Lower leg skin (tissue), 4 donors: ENCODE results near the gene GLP1R. TPM values are rescaled to one million over a fixed set of nuclear protein-coding genes. Genes with fewer than 3 reads are reported as not detected.

Experiments
- DNase-seq, 2 donors: peaks; one replicate each; pipeline ENCODE4 v3.0.0-alpha.2; 2019; ENCODE audit warnings: low spot score in 2 of 2
- H3K4me3 ChIP-seq: fragments of 200-600 bp; sonication (generic); 2 replicates; pipeline ENCODE4 v1.5.1; 2017; ENCODE audit warnings: mild to moderate bottlenecking, low read depth; ENCODE audit not compliant: poor library complexity, severe bottlenecking
- CTCF ChIP-seq, 3 donors: fragments of 450-650 bp; IDR thresholded peaks; one replicate each; pipeline ENCODE4 v1.5.1; 2016; ENCODE audit warnings: antibody characterized with exemption in 3 of 3, mild to moderate bottlenecking in 3 of 3, moderate library complexity in 2 of 3
- POLR2A ChIP-seq, 2 donors: fragments of 450-650 bp; IDR thresholded peaks; one replicate each; pipeline ENCODE4 v1.6.1; 2016 to 2017; ENCODE audit warnings: antibody characterized with exemption in 2 of 2, mild to moderate bottlenecking in 1 of 2, moderate library complexity in 1 of 2
- WGBS, 2 donors: methylation state at CpG; one replicate each; pipeline ENCODE4 v1.1.5; 2018; 5-methylcytosine and 5-hydroxymethylcytosine counted together
- intact Hi-C: fragments of 100-400 bp; cut with DNase I; formaldehyde crosslinking; loops from one replicate; pipeline ENCODE4 v1.15.0; 2023; ENCODE audit warnings: low total_unique reads
- total RNA-seq, 4 donors: library from RNA; depleted of rRNA; stranded (reverse); fragments of >200 nt; gene quantifications; one replicate each; pipeline ENCODE4 v1.1.0, GENCODE V29; 2016

The GLP1R gene
- total RNA-seq, 4 donors from 2014 or later = 0.10 to 1.3 TPM; not detected in 2

GRCh38 chr6:39061182-39061581 is 12.6 kb downstream of the GLP1R start:
- no peak for TF ChIP-seq POLR2A (IDR thresholded peaks at IDR 0.05)
- TF ChIP-seq CTCF (IDR thresholded peaks at IDR 0.05) = no peak
- WGBS, 2 donors = 28 to 29% methylated on average over 6 of the region's 6 CpGs

DNA sequence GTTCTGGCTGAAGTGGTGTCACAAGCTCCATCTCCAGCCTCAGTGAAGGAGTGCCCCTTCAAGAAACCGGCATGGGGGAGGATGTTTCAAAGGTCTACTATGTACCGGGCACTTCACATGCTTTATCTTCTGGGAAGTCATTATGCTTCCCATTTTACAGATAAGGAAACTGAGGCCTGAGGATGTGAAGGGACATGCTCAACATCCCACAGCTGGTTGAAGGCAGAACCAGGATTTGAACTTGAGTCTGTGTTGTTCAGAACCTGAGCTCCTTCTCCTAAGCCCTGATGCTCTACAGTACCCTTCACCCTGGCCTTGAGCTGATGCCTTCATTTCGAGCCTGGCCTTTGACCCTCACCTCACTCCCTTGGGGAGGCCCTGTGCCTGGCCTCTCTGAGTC is 13.0 kb downstream of the GLP1R start:
- no peak overlapping the region for H3K4me3 ChIP-seq
- TF ChIP-seq POLR2A (IDR thresholded peaks at IDR 0.05) = no peak
- no peak for TF ChIP-seq CTCF (IDR thresholded peaks at IDR 0.05)
- 77 to 83% methylated on average over 3 of the region's 3 CpGs for WGBS, 2 donors
- intact Hi-C loops = no loop called here
- DNase-seq = no peak

More at GRCh38 chr6:39061182-39061581, 12.6 kb downstream of the GLP1R start:
- H3K4me3 ChIP-seq = no peak overlapping the region
- intact Hi-C loops = no loop called here
- DNase-seq = no peak

DNA sequence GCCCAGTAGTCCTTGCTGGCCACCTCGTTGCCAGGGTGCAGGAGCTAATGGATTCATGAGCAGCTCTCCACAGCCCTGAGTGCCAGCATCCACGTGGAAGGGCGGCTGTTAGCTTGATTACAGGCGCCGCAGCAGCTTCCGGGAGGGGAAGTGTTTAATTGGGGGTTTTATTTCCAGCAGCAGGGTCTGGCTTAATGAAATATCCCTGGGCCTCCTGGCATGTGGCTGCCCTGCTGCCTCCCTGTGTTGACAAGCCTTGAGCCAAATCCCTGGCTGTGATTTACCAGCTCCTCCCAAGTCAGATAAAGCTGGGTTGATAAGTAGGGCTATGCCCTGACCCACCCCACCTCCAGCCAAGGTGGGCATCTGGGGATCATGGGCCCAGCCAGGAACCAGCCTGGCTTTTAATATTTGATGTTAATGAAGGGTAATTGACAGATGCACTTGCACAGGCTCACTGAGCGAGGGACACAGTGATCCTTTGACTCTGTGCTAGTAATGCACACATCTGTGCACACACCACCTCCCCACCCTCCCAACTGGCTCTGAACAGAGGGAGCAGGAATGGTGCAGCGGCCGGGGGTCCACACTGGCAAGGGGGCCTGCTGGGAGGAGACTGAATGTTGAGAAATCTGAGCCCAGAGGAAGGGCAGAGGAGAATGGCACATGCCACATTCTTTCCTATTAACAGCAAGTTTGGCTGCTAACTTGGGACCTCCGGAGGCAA is 13.6 kb downstream of the GLP1R start:
- WGBS, 2 donors = 24 to 26% methylated on average over 10 of the region's 10 CpGs
- no peak overlapping the region for H3K4me3 ChIP-seq
- TF ChIP-seq CTCF (IDR thresholded peaks at IDR 0.05) (no peak), POLR2A (IDR thresholded peaks at IDR 0.05) (no peak)
- intact Hi-C loops = no loop called here
- no peak for DNase-seq

GRCh38 chr6:39063526-39063925 is 14.9 kb downstream of the GLP1R start:
- intact Hi-C loops = no loop called here
- no peak for TF ChIP-seq CTCF (IDR thresholded peaks at IDR 0.05)
- 33 to 72% methylated on average over 1 of the region's 1 CpG for WGBS, 2 donors
- no peak overlapping the region for H3K4me3 ChIP-seq
- DNase-seq = no peak

GRCh38 chr6:39065561-39065960 is 17.0 kb downstream of the GLP1R start:
- no peak for DNase-seq
- TF ChIP-seq POLR2A (IDR thresholded peaks at IDR 0.05) = no peak
- intact Hi-C loops = no loop called here
- 79 to 85% methylated on average over 8 of the region's 8 CpGs for WGBS, 2 donors
- no peak overlapping the region for H3K4me3 ChIP-seq

GRCh38 chr6:39068391-39068790 is 19.8 kb downstream of the GLP1R start:
- no peak overlapping the region for H3K4me3 ChIP-seq
- WGBS, 2 donors = 58 to 65% methylated on average over 7 of the region's 7 CpGs
- no peak for TF ChIP-seq POLR2A (IDR thresholded peaks at IDR 0.05)
- TF ChIP-seq CTCF (IDR thresholded peaks at IDR 0.05) = no peak
- no peak for DNase-seq
- intact Hi-C loops = no loop called here
